Fibroblast of lung (primary cell): Measurements from ENCODE around the gene SYNJ2. TPM values are rescaled to one million over a fixed set of nuclear protein-coding genes. Genes with fewer than 3 reads are reported as not detected.

Source experiments
- DNase-seq, 2 donors: peaks; one replicate each; pipeline versions ENCODE4 v3.0.0 to v3.0.0-alpha.2; 2010; ENCODE audit warnings: low read depth in 2 of 2
- H2AFZ ChIP-seq: 2 replicates; pipeline ENCODE4 v1.5.1; 2012; ENCODE audit warnings: low read length, control low read depth, inconsistent platforms
- H3K27ac ChIP-seq: 2 replicates; pipeline ENCODE4 v1.5.1; 2011; ENCODE audit warnings: low read length, control low read depth; ENCODE audit not compliant: insufficient read depth
- H3K27me3 ChIP-seq: 2 replicates; pipeline ENCODE4 v1.5.1; 2011; ENCODE audit warnings: mild to moderate bottlenecking, low read length; ENCODE audit not compliant: control insufficient read depth, insufficient read depth
- H3K36me3 ChIP-seq: 2 replicates; pipeline ENCODE4 v1.5.1; 2011; ENCODE audit warnings: low read length; ENCODE audit not compliant: control insufficient read depth, insufficient read depth
- H3K4me1 ChIP-seq: 2 replicates; pipeline ENCODE4 v1.5.1; 2011; ENCODE audit warnings: low read length; ENCODE audit not compliant: control insufficient read depth, insufficient read depth; ENCODE audit errors: extremely low read depth
- H3K4me2 ChIP-seq: 2 replicates; pipeline ENCODE4 v1.5.1; 2011; ENCODE audit warnings: low read length, control low read depth; ENCODE audit not compliant: insufficient read depth; ENCODE audit errors: extremely low read depth
- H3K4me3 ChIP-seq, 4 experiments: fragments of 200-600 bp in 1 of 4; sonication (generic) in 1 of 4; replicated peaks in 1 of 4; 2 replicates each; pipeline ENCODE4 v1.5.1; 2011 to 2016; ENCODE audit warnings: low read length in 4 of 4, low read depth in 3 of 4, mild to moderate bottlenecking in 3 of 4, control low read depth in 2 of 4, inconsistent platforms in 1 of 4, mixed read lengths in 1 of 4; ENCODE audit not compliant: insufficient read depth in 1 of 4; ENCODE audit errors: control extremely low read depth in 1 of 4
- H3K79me2 ChIP-seq: 2 replicates; pipeline ENCODE4 v1.5.1; 2012; ENCODE audit warnings: mild to moderate bottlenecking, low read length, inconsistent platforms; ENCODE audit not compliant: control insufficient read depth, insufficient read depth
- H3K9ac ChIP-seq: 2 replicates; pipeline ENCODE4 v1.5.1; 2011; ENCODE audit warnings: mild to moderate bottlenecking, low read length, control low read depth; ENCODE audit not compliant: insufficient read depth
- H3K9me3 ChIP-seq: 2 replicates; pipeline ENCODE4 v1.5.1; 2012; ENCODE audit warnings: low read depth, low read length; ENCODE audit not compliant: control insufficient read depth, insufficient read depth
- H4K20me1 ChIP-seq: 2 replicates; pipeline ENCODE4 v1.5.1; 2011; ENCODE audit warnings: low read length; ENCODE audit not compliant: control insufficient read depth, insufficient read depth; ENCODE audit errors: extremely low read depth
- CTCF ChIP-seq, 2 donors: IDR thresholded peaks in 1 of 2; conservative IDR thresholded peaks in 1 of 2; 1 replicate in 1 of 2; 2 replicates in 1 of 2; pipeline ENCODE4 v1.5.1; 2011 to 2012; ENCODE audit warnings: low read length in 2 of 2, control low read depth in 1 of 2, inconsistent platforms in 1 of 2, low read depth in 1 of 2, mild to moderate bottlenecking in 1 of 2
- EZH2 ChIP-seq: IDR thresholded peaks from 2 replicates; pipeline ENCODE4 v1.5.1; 2012; ENCODE audit warnings: low read length, control low read depth, mild to moderate bottlenecking; ENCODE audit errors: missing control alignments
- polyA plus RNA-seq, 2 donors: library from polyadenylated mRNA; depleted of rRNA in 1 of 2; stranded (reverse) in 1 of 2; unstranded in 1 of 2; fragments of >200 nt; gene quantifications; 2 replicates each; pipeline ENCODE4 v1.2.1, GENCODE V29; 2011 to 2012; ENCODE audit warnings: missing spikeins in 1 of 2
- total RNA-seq: library from RNA; depleted of rRNA; stranded (reverse); fragments of >200 nt; gene quantifications from 2 replicates; pipeline ENCODE4 v1.2.1, GENCODE V29; 2014

The SYNJ2 gene
- total and polyA plus RNA-seq, 2 donors (not counting 1 experiment from before 2014, with no cell fraction given) = 23.5 to 57.3 TPM

GRCh38 chr6:158076548-158076947 lies 94.9 kb downstream of the SYNJ2 start:
- H3K27me3 ChIP-seq = no peaks in the 10 kb centered on the region
- H3K9me3 ChIP-seq = no peaks in the 10 kb centered on the region
- peaks cover 20% of the 10 kb centered on the region for H3K36me3 ChIP-seq
- H3K4me2 ChIP-seq = no peak overlapping the region
- H3K79me2 ChIP-seq = no peaks in the 10 kb centered on the region
- H3K9ac ChIP-seq = no peak overlapping the region
- no peaks in the 10 kb centered on the region for H4K20me1 ChIP-seq
- H3K4me3 ChIP-seq = no peak overlapping the region
- no peak for DNase-seq
- H3K4me1 ChIP-seq = no peaks in the 10 kb centered on the region
- H2AFZ ChIP-seq = no peak overlapping the region
- TF ChIP-seq CTCF (conservative IDR thresholded peaks at IDR 0.05 in 1 of 2, IDR thresholded peaks at IDR 0.05 in 1 of 2; ENCODE audit: low read depth in 1 of 2, low read length in 2 of 2) (no peak), EZH2 (no peak)
- no peak overlapping the region for H3K27ac ChIP-seq

GRCh38 chr6:158077676-158078075 lies 96.0 kb downstream of the SYNJ2 start:
- DNase-seq = no peak
- no peaks in the 10 kb centered on the region for H3K27me3 ChIP-seq
- H3K4me1 ChIP-seq = no peaks in the 10 kb centered on the region
- TF ChIP-seq EZH2 (no peak), CTCF (conservative IDR thresholded peaks at IDR 0.05 in 1 of 2, IDR thresholded peaks at IDR 0.05 in 1 of 2; ENCODE audit: low read depth in 1 of 2, low read length in 2 of 2) (no peak)
- H2AFZ ChIP-seq = no peak overlapping the region
- no peak overlapping the region for H3K27ac ChIP-seq
- no peak overlapping the region for H3K4me3 ChIP-seq
- H3K9ac ChIP-seq = no peak overlapping the region
- H3K79me2 ChIP-seq = no peaks in the 10 kb centered on the region
- H3K36me3 ChIP-seq = peaks cover 19% of the 10 kb centered on the region
- H3K4me2 ChIP-seq = no peak overlapping the region
- H3K9me3 ChIP-seq = no peaks in the 10 kb centered on the region
- H4K20me1 ChIP-seq = no peaks in the 10 kb centered on the region

GRCh38 chr6:158078320-158078719 lies 96.7 kb downstream of the SYNJ2 start:
- H3K4me1 ChIP-seq = peaks cover 3% of the 10 kb centered on the region
- H3K27me3 ChIP-seq = no peaks in the 10 kb centered on the region
- H2AFZ ChIP-seq = no peak overlapping the region
- no peak overlapping the region for H3K4me2 ChIP-seq
- no peak overlapping the region for H3K27ac ChIP-seq
- peaks cover 19% of the 10 kb centered on the region for H3K36me3 ChIP-seq
- no peak overlapping the region for H3K9ac ChIP-seq
- no peak for DNase-seq
- no peaks in the 10 kb centered on the region for H3K79me2 ChIP-seq
- no peak overlapping the region for H3K4me3 ChIP-seq
- no peaks in the 10 kb centered on the region for H4K20me1 ChIP-seq
- H3K9me3 ChIP-seq = no peaks in the 10 kb centered on the region
- TF ChIP-seq EZH2 (no peak), CTCF (conservative IDR thresholded peaks at IDR 0.05 in 1 of 2, IDR thresholded peaks at IDR 0.05 in 1 of 2; ENCODE audit: low read depth in 1 of 2, low read length in 2 of 2) (no peak)
